Ammon's horn (tissue), 1 donor: ENCODE measurements around the gene ADIG.

Experiments
- DNase-seq: peaks from one replicate; pipeline ENCODE4 v3.0.0-alpha.2; 2016; ENCODE audit warnings: low spot score

Gene ADIG

DNA sequence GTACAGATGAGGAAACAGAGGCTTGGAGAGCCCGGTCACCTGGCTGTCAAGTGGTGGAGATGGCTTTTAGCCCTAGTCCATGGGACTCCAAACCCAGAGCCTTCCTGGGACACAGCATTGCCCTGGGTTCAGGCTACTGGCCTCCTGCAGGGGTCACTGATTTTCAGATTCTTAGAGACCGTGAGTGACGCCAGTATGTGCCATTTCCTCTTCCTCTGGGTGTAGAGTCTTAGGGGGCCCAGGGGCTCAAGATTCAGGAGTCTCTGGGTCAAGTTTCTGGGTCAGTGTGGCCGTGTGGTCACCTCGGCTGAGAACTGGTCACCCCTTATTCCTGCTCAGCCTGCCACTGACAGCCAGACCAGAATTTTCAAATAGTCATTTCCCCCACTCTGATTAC, 21.2 kb downstream of the ADIG start:
- no peak for DNase-seq

DNA sequence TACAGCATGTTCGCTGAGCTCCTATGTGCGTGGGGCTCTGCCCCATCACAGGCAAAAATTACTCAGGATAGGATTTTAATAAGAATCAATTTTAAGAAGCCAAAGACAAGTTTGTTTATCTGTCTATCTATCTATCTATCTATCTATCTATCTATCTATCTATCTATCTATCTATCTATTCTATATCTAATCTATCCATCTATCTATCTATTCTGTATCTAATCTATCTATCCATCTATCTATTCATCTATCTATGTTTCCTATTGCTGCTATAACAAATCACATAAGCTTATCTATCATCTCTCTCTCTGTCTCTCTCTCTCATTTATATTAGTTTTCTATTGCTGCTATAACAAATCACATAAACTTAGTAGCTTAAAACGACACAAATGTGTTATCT, 22.3 kb downstream of the ADIG start:
- no peak for DNase-seq

GRCh38 chr20:38604873-38605303, 23.9 kb downstream of the ADIG start:
- no peak for DNase-seq

DNA sequence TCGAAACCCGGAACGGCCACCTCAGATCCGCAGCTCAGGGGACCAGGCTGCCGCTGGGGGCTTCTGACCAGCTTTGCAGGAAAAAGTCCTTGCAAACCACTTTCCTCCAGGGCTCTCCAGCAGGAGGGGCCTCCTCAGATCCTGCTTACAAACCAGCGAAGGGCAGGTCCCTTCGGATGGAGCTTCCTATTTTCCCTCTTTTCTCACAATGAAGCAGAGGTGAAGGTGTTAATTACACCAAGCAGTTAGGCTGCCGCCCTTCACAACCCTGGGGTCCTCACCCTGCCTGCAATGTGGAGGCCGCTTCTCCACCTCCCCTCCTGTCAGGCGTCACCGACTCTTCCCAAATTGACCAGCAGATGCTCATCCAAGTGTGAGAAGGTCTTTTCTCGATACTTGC, 26.4 kb downstream of the ADIG start:
- no peak for DNase-seq

- DNase-seq: no peak
Measured at GRCh38 chr20:38608188-38608587, 27.2 kb downstream of the ADIG start.

- DNase-seq: no peak
Measured at GRCh38 chr20:38609815-38610214, 28.8 kb downstream of the ADIG start.

DNA sequence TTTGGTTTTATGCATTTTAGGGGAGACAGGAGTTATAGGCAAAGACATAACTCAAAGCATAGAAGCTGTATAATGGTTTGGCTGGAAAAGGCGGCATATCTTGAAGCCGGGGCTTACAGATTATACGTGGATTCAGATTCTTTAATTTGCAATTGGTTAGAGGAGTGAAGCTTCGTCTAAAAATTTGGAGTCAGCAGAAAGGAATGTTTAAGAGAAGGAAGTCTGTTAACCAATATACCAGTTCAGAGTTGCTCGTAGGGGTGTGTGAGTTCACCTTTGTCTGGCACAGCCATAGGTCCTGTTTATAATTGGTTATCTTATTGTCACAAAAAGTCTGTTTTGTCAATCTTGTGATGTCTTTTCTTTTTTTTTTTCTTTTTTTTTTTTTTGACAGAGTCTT, 29.5 kb downstream of the ADIG start:
- no peak for DNase-seq

DNA sequence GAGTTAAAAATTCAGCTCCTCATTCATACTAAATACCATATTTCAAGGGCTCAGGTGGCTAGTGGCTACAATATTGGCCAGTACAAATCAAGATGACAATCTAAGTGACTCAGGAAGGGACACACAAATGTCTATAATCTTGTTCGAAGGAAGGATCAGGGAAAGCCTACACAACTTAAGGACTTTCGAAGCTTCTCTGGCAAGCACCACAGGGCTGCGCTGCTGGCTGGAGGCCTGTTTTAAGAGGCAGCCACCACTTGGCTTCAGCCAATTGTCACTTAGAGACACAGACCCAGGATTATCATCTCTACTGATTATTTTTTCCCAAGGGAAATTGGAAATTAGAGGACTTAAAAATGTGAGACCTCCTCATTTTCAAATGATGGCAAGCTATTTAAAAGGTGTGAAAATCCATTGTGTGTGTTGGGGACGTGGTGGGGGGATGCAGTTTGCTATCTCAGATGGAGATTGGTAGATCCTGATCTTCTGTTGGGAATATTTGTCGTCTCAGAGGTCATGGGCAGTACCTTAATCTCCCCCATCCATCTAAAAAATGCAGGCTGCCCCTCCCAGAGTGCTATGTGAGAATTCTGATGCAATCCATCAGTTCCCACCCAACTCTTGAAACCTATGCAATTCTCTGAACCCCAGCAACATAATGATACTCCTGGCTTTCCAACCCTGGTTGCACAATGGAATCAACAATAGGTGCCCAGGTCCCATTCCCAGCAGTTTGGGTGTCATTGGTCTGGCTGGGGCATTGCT, 31.9 kb downstream of the ADIG start:
- no peak for DNase-seq

GRCh38 chr20:38615283-38615682, 34.3 kb downstream of the ADIG start:
- no peak for DNase-seq

DNA sequence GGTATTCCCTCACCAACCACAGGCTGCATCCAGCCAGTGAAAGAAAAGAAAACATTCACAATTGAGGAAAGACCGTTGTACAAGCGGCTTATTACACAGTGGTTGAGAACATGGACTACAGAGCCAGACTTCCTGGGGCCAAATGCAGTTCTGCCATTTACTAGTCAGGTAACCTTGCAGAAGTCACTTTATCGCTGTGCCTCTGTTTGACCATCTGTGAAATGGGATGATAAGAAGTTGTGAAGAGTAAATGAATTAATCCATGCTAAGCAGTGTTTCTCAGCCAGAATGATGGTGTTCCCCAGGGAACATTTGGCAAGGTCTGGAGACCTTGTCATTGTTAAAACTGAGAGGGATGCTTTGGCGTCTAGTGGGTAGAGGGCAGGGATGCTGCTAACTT, 35.5 kb downstream of the ADIG start:
- no peak for DNase-seq

- no peak for DNase-seq
Measured at GRCh38 chr20:38617011-38617829, 36.2 kb downstream of the ADIG start.

- DNase-seq: no peak
Measured at GRCh38 chr20:38617830-38618196, 36.8 kb downstream of the ADIG start.

DNA sequence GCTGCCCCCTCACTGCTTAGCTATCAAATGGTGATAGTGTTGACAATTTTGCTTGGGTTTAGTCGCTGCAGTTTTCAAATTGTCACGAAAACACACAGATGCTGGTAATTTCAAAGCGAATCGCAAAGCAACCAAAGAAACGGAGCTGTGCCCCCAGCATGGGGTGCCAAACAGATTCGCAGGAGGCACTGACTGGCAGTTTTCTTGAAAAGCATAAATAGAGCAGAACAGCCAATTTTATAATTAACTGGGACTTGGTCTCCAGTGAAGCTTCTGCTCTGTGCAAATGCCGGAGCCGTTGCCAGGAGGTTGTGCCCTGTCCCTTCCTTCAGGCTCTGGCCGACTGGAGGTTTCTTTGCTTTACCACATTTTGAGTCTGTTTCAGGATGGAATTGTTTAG, 39.4 kb downstream of the ADIG start:
- DNase-seq: peak; percentile 17

- DNase-seq: no peak
Measured at GRCh38 chr20:38623061-38623460, 42.1 kb downstream of the ADIG start.

GRCh38 chr20:38624084-38624483, 43.1 kb downstream of the ADIG start:
- no peak for DNase-seq

DNA sequence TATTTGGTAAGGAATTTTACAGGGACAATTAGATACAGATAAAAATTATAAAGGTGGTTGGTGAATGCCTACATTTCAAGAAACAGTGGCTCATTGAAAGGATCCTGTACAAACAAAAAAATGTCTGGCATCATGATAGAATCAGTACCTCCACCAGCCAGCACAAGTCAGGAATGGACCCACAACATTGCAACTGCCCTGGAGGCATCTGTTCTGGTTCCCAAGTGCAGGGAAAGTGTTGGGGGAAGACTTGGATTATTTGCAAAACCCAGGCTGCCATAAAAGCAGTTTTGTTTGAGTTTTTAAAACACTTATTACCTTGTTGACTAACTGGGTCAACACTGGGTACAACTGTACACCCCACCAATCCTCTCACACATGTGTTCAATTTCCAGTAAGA, 44.9 kb downstream of the ADIG start:
- DNase-seq: no peak

- no peak for DNase-seq
Measured at GRCh38 chr20:38626921-38627659, 46.1 kb downstream of the ADIG start.

- DNase-seq: no peak
Measured at GRCh38 chr20:38628580-38629470, 47.8 kb downstream of the ADIG start.

DNA sequence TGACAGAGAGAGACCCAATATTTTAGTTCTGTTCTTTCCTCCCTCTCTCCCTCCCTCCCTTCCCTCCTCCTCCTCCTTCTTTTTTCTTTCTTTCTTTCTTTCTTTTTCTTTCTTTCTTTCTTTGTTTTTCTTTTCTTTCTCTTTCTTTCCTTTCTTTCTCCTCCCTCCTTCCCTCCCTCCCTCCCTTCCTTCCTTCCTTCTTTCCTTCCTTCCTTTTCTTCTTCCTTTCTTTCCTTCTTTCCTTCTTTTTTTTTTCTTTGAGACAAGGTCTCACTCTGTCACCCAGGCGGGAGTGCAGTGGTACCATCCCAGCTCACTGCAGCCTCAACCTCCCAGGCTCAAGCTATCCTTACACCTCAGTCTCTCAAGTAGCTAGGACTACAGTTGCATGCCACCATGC, 49.0 kb downstream of the ADIG start:
- DNase-seq: no peak

- no peak for DNase-seq
Measured at GRCh38 chr20:38630727-38631126, 49.7 kb downstream of the ADIG start.

DNA sequence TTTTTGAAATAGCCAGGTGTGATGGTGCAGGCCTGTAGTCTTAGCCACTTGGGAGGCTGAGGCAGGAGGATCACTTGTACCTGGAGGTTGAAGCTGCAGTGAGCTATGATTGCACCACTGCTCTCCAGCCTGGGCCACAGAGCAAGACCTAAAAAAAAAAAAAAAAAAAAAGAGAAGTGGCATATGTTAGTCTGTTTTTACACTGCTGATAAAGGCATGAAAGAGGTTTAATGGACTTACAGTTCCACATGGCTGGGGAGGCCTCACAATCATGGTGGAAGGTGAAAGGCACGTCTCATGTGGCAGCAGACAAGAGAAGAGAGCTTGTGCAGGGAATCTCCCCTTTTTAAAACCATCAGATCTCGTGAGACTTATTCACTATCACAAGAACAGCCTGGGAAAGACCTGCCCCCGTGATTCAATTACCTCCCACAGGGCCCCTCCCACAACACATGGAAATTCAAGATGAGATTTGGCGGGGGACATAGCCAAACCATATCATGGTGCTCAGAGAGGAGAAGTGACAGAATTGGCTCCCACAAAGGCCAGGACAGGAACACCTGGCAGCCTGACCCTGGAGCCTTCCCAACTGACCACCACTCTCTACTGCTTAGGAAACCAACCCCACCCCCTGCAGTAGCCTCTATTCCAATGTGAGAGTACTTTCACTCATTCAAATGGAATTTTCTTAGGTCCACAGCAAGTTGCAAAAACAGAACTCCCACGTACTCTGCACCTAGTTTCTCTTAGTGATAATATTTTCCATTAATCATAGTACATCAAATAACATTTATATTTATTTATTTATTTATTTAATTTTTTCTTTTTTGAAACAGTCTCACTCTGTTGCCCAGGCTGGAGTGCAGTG, 50.4 kb downstream of the ADIG start:
- DNase-seq: no peak
